A673 (cell line): Measurements from ENCODE around the gene KIAA0232. TPM values are rescaled to one million over a fixed set of nuclear protein-coding genes. Genes with fewer than 3 reads are reported as not detected.

ENCODE experiments used
- BruUV-seq: library from RNA; stranded (reverse); fragments of 400-500 nt; replicated peaks from 2 replicates; lab custom pipeline; 2021; lab: Mats Ljungman, UMichigan
- CTCF ChIA-PET: fragments of 300-600 bp; sonication (Branson Sonifier 250); formaldehyde crosslinking; loops from one replicate; lab custom pipeline; 2022; ENCODE audit warnings: antibody characterized with exemption; lab: Charles Lee
- POLR2A ChIA-PET: fragments of 300-600 bp; sonication (Branson Sonifier 250); formaldehyde crosslinking; loops from one replicate; lab custom pipeline; 2022; ENCODE audit warnings: antibody characterized with exemption; ENCODE audit not compliant: low non-redundant PET; lab: Charles Lee
- DNase-seq: peaks from one replicate; pipeline ENCODE4 v3.0.0-alpha.2; 2015; ENCODE audit warnings: low spot score
- H3K27ac ChIP-seq: fragments of 200-600 bp; sonication (generic); 2 replicates; pipeline ENCODE4 v1.5.1; 2016; ENCODE audit warnings: mixed run types, low read depth, mild to moderate bottlenecking, mixed read lengths, antibody characterized with exemption, low read length; ENCODE audit not compliant: poor library complexity, severe bottlenecking
- H3K27me3 ChIP-seq: fragments of 200-600 bp; sonication (generic); replicated peaks from 2 replicates; pipeline ENCODE4 v1.6.1; 2017; ENCODE audit warnings: mixed run types, low read depth, mild to moderate bottlenecking, mixed read lengths, antibody characterized with exemption, low read length; ENCODE audit not compliant: insufficient read depth, poor library complexity
- H3K36me3 ChIP-seq: fragments of 200-600 bp; sonication (generic); 2 replicates; pipeline ENCODE4 v1.6.1; 2016; ENCODE audit warnings: mixed run types, mild to moderate bottlenecking, mixed read lengths, antibody characterized with exemption, low read length; ENCODE audit not compliant: insufficient read depth, poor library complexity, severe bottlenecking
- H3K4me1 ChIP-seq: fragments of 200-600 bp; sonication (generic); 2 replicates; pipeline ENCODE4 v1.6.1; 2017; ENCODE audit warnings: mixed run types, mild to moderate bottlenecking, mixed read lengths, antibody characterized with exemption, low read length; ENCODE audit not compliant: insufficient read depth, poor library complexity, severe bottlenecking
- H3K4me3 ChIP-seq: fragments of 200-600 bp; sonication (generic); 2 replicates; pipeline ENCODE4 v1.5.1; 2016; ENCODE audit warnings: low read depth, mixed run types, mild to moderate bottlenecking, mixed read lengths, low read length; ENCODE audit not compliant: poor library complexity, severe bottlenecking
- H3K9me3 ChIP-seq: fragments of 200-600 bp; sonication (generic); 2 replicates; pipeline ENCODE4 v1.6.1; 2016; ENCODE audit warnings: mixed run types, low read depth, mild to moderate bottlenecking, mixed read lengths, antibody characterized with exemption, low read length; ENCODE audit not compliant: poor library complexity, severe bottlenecking
- CTCF ChIP-seq: fragments of 300-800, 200-600 bp; sonication (generic); conservative IDR thresholded peaks from 2 replicates; pipeline ENCODE4 v1.5.1; 2017; ENCODE audit warnings: low read depth, mild to moderate bottlenecking, antibody characterized with exemption, low read length, moderate library complexity, mixed read lengths
- EZH2 ChIP-seq: fragments of 200-600 bp; sonication (generic); IDR thresholded peaks from 2 replicates; pipeline ENCODE4 v1.6.1; 2017; ENCODE audit warnings: borderline replicate concordance, low read depth, mild to moderate bottlenecking, mixed read lengths, antibody characterized with exemption, low read length; ENCODE audit not compliant: poor library complexity, severe bottlenecking
- intact Hi-C: fragments of 100-400 bp; cut with micrococcal nuclease; formaldehyde crosslinking; loops from one replicate; pipeline ENCODE4 v1.10.0; 2022; ENCODE audit not compliant: unreplicated experiment
- total RNA-seq: library from RNA; stranded (reverse); gene quantifications from 2 replicates; pipeline ENCODE4 v1.2.3, GENCODE V29; 2021

Gene KIAA0232
- total RNA-seq, 1 experiment from 2014 or later, result 30.2 TPM

- POLR2A ChIA-PET, result no interaction called here
- Histone ChIP-seq H3K27ac (no peak overlapping the region), H3K27me3 (no peaks in the 10 kb centered on the region), H3K4me3 (no peak overlapping the region), H3K4me1 (no peaks in the 10 kb centered on the region), H3K9me3 (no peaks in the 10 kb centered on the region), H3K36me3 (no peaks in the 10 kb centered on the region)
- intact Hi-C loops, result no loop called here
- CTCF ChIA-PET, result no interaction called here
- no peak for TF ChIP-seq EZH2
- TF ChIP-seq CTCF, result no peak
- DNase-seq, result no peak
- BruUV-seq, result no TSS peak
Measured at GRCh38 chr4:6898763-6899162, 116.2 kb downstream of the KIAA0232 start.

- ChIA-PET POLR2A (interaction anchor here (0.6 kb wide), 1 partner anchor 827 kb away, joined by 3 read pairs; no protein-coding TSS in a partner anchor), CTCF (no interaction called here)
- intact Hi-C loops, result loop anchor here (10.0 kb wide), 1 partner anchor 175 kb away; no protein-coding TSS in a partner anchor
- no peak for TF ChIP-seq CTCF
- TF ChIP-seq EZH2, result no peak
- no peaks in the 10 kb centered on the region for H3K27me3 ChIP-seq
- H3K4me3 ChIP-seq, result no peak overlapping the region
- no peaks in the 10 kb centered on the region for H3K36me3 ChIP-seq
- no peak overlapping the region for H3K27ac ChIP-seq
- H3K4me1 ChIP-seq, result no peaks in the 10 kb centered on the region
- no peak for DNase-seq
- no peaks in the 10 kb centered on the region for H3K9me3 ChIP-seq
- no TSS peak for BruUV-seq
Measured at GRCh38 chr4:6900181-6900812, 117.8 kb downstream of the KIAA0232 start.

- intact Hi-C loops, result loop anchor here (10.0 kb wide), 1 partner anchor 174 kb away; no protein-coding TSS in a partner anchor
- Histone ChIP-seq H3K36me3 (no peaks in the 10 kb centered on the region), H3K4me1 (no peaks in the 10 kb centered on the region), H3K4me3 (no peak overlapping the region), H3K9me3 (no peaks in the 10 kb centered on the region), H3K27ac (no peak overlapping the region), H3K27me3 (no peaks in the 10 kb centered on the region)
- no peak for TF ChIP-seq CTCF
- TF ChIP-seq EZH2, result no peak
- no TSS peak for BruUV-seq
- no peak for DNase-seq
- POLR2A ChIA-PET, result no interaction called here
- CTCF ChIA-PET, result no interaction called here
Measured at GRCh38 chr4:6900956-6901355, 118.4 kb downstream of the KIAA0232 start.
